Spleen (tissue), 11 donors: ENCODE data around the gene ARNT2. TPM values are rescaled to one million over a fixed set of nuclear protein-coding genes. Genes with fewer than 3 reads are reported as not detected.

Experiments
- DNase-seq: peaks from one replicate; pipeline ENCODE4 v3.0.0-alpha.2; 2020
- H3K27ac ChIP-seq, 8 donors: fragments of 200-600 bp; sonication (generic) in 7 of 8; 1 replicate in 4 of 8; 2 replicates in 4 of 8; pipeline versions ENCODE4 v1.5.0 to v1.8.0; 2016 to 2021; ENCODE audit warnings: inconsistent platforms in 4 of 8, mild to moderate bottlenecking in 4 of 8, moderate library complexity in 1 of 8
- H3K27me3 ChIP-seq, 7 donors: fragments of 200-600 bp; sonication (generic) in 6 of 7; replicated peaks in 1 of 7; 1 replicate in 4 of 7; 2 replicates in 3 of 7; pipeline versions ENCODE4 v1.5.0 to v1.8.0; 2016 to 2021; ENCODE audit warnings: inconsistent platforms in 3 of 7, mild to moderate bottlenecking in 1 of 7
- H3K36me3 ChIP-seq, 6 donors: fragments of 200-600 bp; sonication (generic) in 5 of 6; 1 replicate in 4 of 6; 2 replicates in 2 of 6; pipeline versions ENCODE4 v1.5.0 to v1.8.0; 2016 to 2021; ENCODE audit warnings: inconsistent platforms in 2 of 6
- H3K4me1 ChIP-seq, 6 donors: fragments of 200-600 bp; sonication (generic) in 5 of 6; 1 replicate in 3 of 6; 2 replicates in 3 of 6; pipeline versions ENCODE4 v1.5.0 to v1.8.0; 2016 to 2021; ENCODE audit warnings: inconsistent platforms in 3 of 6
- H3K4me3 ChIP-seq, 8 donors: fragments of 200-600 bp; sonication (generic) in 7 of 8; 1 replicate in 4 of 8; 2 replicates in 4 of 8; pipeline versions ENCODE4 v1.5.0 to v1.8.0; 2016 to 2021; ENCODE audit warnings: inconsistent platforms in 4 of 8, mild to moderate bottlenecking in 4 of 8, moderate library complexity in 2 of 8
- H3K9me3 ChIP-seq, 8 donors: fragments of 200-600 bp; sonication (generic) in 7 of 8; 1 replicate in 4 of 8; 2 replicates in 4 of 8; pipeline versions ENCODE4 v1.5.0 to v1.8.0; 2016 to 2021; ENCODE audit warnings: inconsistent platforms in 4 of 8
- CTCF ChIP-seq, 11 experiments: fragments of 200-600 bp in 7 of 11; fragments of 450-650 bp in 4 of 11; sonication (generic) in 4 of 11; IDR thresholded peaks in 8 of 11; conservative IDR thresholded peaks in 3 of 11; 1 replicate in 7 of 11; 2 replicates in 4 of 11; pipeline versions ENCODE4 v1.4.0 to v1.8.0; 2016 to 2021; ENCODE audit warnings: antibody characterized with exemption in 11 of 11, inconsistent platforms in 4 of 11, mild to moderate bottlenecking in 1 of 11
- POLR2A ChIP-seq, 3 donors: fragments of 450-650 bp; IDR thresholded peaks; one replicate each; pipeline ENCODE4 v1.5.1; 2017; ENCODE audit warnings: antibody characterized with exemption in 3 of 3, mild to moderate bottlenecking in 1 of 3
- POLR2AphosphoS5 ChIP-seq, 3 donors: sonication (generic); formaldehyde crosslinking; IDR thresholded peaks; one replicate each; pipeline ENCODE4 v1.5.1; 2017; ENCODE audit warnings: antibody characterized with exemption in 3 of 3
- WGBS, 5 donors: extraction: QIAGEN DNeasy Blood & Tissue Kit in 3 of 5; methylation state at CpG; one replicate each; pipeline versions ENCODE4 v1.1.5 to v1.1.7; 2013 to 2018; 5-methylcytosine and 5-hydroxymethylcytosine counted together
- intact Hi-C: fragments of 100-400 bp; cut with DNase I; formaldehyde crosslinking; loops from one replicate; pipeline ENCODE4 v1.15.0; 2023; ENCODE audit warnings: low total_unique reads
- polyA plus RNA-seq, 3 donors: library from polyadenylated mRNA; stranded (reverse); fragments of 200-250 nt; gene quantifications; one replicate each; pipeline ENCODE4 v1.2.1, GENCODE V29; 2013
- total RNA-seq, 7 donors: library from RNA; depleted of rRNA in 3 of 7; stranded (reverse); fragments of >200 nt in 3 of 7; fragmentation: NEBNext Ultra II Directional in 4 of 7; extraction: Animal tissue kit (Norgen Biotek cat#: 25700) in 4 of 7; gene quantifications; one replicate each; pipeline versions ENCODE4 v1.1.0 to v1.2.1, GENCODE V29; 2016 to 2021
- donor health status: healthy with polysubstance abuse.
- donor health status: DM: no; HTN: no; CAD: no; lungs with moderate emphysema.
- donor health status: DM: no; HTN: no; CAD: no.
- donor health status: Bipolar disorder and iron deficiency.
- donor health status: healthy.
- donor health status: DM: no; HTN: no; CAD: no.
- donor health status: DM: yes; HTN: yes; CAD: no.

The ARNT2 gene
- total and polyA plus RNA-seq, 10 donors: 1.9 to 12.3 (median 9.1) TPM

DNA sequence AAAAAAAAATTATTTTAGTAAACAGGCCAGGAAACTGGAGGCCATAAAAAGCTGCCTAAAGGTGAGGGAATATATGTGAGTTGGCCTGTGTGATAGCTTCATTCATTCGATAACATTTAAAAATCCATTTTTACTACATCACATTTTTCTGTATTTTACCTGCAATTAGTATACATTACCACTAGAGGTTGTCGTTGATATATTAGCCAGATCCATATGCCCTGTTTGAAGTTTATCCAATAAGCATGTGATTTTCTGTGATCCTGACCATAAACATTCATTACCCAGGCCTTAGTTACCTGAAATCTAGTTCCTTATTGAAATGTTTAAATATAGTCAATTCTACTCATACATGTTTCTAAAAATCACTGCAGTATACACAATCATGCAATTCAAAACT lies 71.4 kb downstream of the ARNT2 start:
- DNase-seq: no peak
- H3K27ac ChIP-seq: no peak overlapping the region
- TF ChIP-seq CTCF (IDR thresholded peaks at IDR 0.05 in 8 of 11, conservative IDR thresholded peaks at IDR 0.05 in 3 of 11) (no peak), POLR2A (IDR thresholded peaks at IDR 0.05) (no peak), POLR2AphosphoS5 (IDR thresholded peaks at IDR 0.05) (no peak)
- 88 to 95% (median 94%) methylated on average over 2 of the region's 2 CpGs for WGBS, 5 donors
- no peak overlapping the region for H3K4me3 ChIP-seq
- peaks cover 0 to 6% (median 0%) of the 10 kb centered on the region in 6 donors for H3K36me3 ChIP-seq
- H3K27me3 ChIP-seq: no peaks in the 10 kb centered on the region
- intact Hi-C loops: no loop called here
- H3K9me3 ChIP-seq: peaks cover 0 to 18% (median 8%) of the 10 kb centered on the region in 8 donors
- H3K4me1 ChIP-seq: peaks cover 3 to 39% (median 10%) of the 10 kb centered on the region in 6 donors

GRCh38 chr15:80476036-80476435 lies 71.9 kb downstream of the ARNT2 start:
- no peak for TF ChIP-seq POLR2A (IDR thresholded peaks at IDR 0.05)
- TF ChIP-seq POLR2AphosphoS5 (IDR thresholded peaks at IDR 0.05): no peak
- no peak for TF ChIP-seq CTCF (IDR thresholded peaks at IDR 0.05 in 8 of 11, conservative IDR thresholded peaks at IDR 0.05 in 3 of 11)
- Histone ChIP-seq H3K4me3 (no peak overlapping the region), H3K27ac (no peak overlapping the region), H3K36me3 (peaks cover 0 to 1% (median 0%) of the 10 kb centered on the region in 6 donors), H3K27me3 (no peaks in the 10 kb centered on the region), H3K9me3 (peaks cover 0 to 18% (median 8%) of the 10 kb centered on the region in 8 donors), H3K4me1 (peaks cover 3 to 39% (median 13%) of the 10 kb centered on the region in 6 donors)
- WGBS, 5 donors: 93 to 98% (median 95%) methylated on average over 6 of the region's 6 CpGs
- DNase-seq: no peak
- intact Hi-C loops: no loop called here

DNA sequence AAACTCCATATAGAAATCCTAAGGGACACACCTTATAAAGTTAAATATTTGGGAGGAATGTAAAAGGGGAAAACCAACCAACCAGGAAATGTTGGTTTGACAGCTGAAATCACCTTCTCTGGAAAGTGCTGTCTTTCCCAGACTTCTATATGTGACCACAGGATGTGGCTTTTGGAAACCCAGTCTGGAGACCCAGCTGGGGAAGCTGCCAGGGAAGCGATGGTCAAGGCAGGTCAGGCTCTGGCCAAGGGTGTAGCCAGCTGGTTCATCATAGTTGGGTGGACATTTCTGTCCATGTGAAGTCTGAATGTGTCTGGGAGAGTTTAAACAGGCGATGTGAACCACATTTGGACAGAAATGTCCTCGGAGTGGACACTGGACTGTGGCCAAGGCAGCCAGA lies 73.9 kb downstream of the ARNT2 start:
- Histone ChIP-seq H3K36me3 (no peaks in the 10 kb centered on the region), H3K27me3 (no peaks in the 10 kb centered on the region), H3K4me3 (no peak overlapping the region), H3K4me1 (peaks cover 3 to 35% (median 14%) of the 10 kb centered on the region in 6 donors), H3K27ac (no peak overlapping the region), H3K9me3 (peaks cover 0 to 18% (median 8%) of the 10 kb centered on the region in 8 donors)
- DNase-seq: no peak
- WGBS, 5 donors: 56 to 87% (median 78%) methylated on average over 3 of the region's 3 CpGs
- TF ChIP-seq CTCF (IDR thresholded peaks at IDR 0.05 in 8 of 11, conservative IDR thresholded peaks at IDR 0.05 in 3 of 11): no peak
- TF ChIP-seq POLR2A (IDR thresholded peaks at IDR 0.05): no peak
- no peak for TF ChIP-seq POLR2AphosphoS5 (IDR thresholded peaks at IDR 0.05)
- intact Hi-C loops: no loop called here

DNA sequence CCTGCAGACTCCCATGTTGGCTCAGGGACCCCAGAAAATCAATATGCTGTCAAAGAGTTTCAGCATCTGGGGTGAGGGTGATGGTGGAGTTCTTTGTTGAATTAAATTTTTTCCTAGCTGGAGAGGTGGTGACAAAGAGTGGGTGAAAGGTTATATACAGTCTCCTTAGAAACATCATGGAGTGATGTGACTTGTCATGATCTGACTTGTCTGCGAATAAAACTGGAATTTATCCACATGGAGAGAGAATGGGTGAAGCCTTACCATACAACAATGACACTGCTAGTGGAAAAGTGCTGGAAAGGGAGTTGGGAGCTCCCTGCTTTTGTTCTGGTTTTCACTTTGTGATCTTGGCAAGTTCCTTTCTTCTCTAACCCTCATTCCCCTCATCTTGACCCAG lies 75.0 kb downstream of the ARNT2 start:
- H3K27ac ChIP-seq: no peak overlapping the region
- no peak overlapping the region for H3K4me3 ChIP-seq
- intact Hi-C loops: no loop called here

More for the DNA sequence above, 75.0 kb downstream of the ARNT2 start:
- DNase-seq: no peak
- Histone ChIP-seq H3K27me3 (no peaks in the 10 kb centered on the region), H3K9me3 (peaks cover 0 to 18% (median 8%) of the 10 kb centered on the region in 8 donors), H3K36me3 (no peaks in the 10 kb centered on the region), H3K4me1 (peaks cover 0 to 23% (median 7%) of the 10 kb centered on the region in 6 donors)
- TF ChIP-seq CTCF (IDR thresholded peaks at IDR 0.05 in 8 of 11, conservative IDR thresholded peaks at IDR 0.05 in 3 of 11) (no peak), POLR2A (IDR thresholded peaks at IDR 0.05) (no peak), POLR2AphosphoS5 (IDR thresholded peaks at IDR 0.05) (no peak)
- WGBS, 5 donors: 86 to 100% (median 96%) methylated on average over 1 of the region's 1 CpG
